Glomerular visceral epithelial cell (primary cell): ENCODE data around the gene RIMS3.
A peak's percentile ranks its signal among the peaks of the same experiment; 100 is the strongest.

Experiments used
- DNase-seq: peaks from one replicate; pipeline ENCODE4 v3.0.0-alpha.2; 2016; ENCODE audit errors: extremely low spot score

Gene RIMS3

GRCh38 chr1:40691538-40692428 is 26.3 kb upstream of the RIMS3 start, which contains the start of gene NFYC:
NFYC (plus strand) TSS chr1:40691704; CDS start chr1:40738844, 47,140 bp downstream.
- peak; percentile 98 for DNase-seq

- no peak for DNase-seq
Observed at GRCh38 chr1:40690771-40691537, 25.5 kb upstream of the RIMS3 start.

GRCh38 chr1:40689737-40690136 is 24.3 kb upstream of the RIMS3 start:
- DNase-seq: no peak

GRCh38 chr1:40687661-40688060 is 22.2 kb upstream of the RIMS3 start:
- no peak for DNase-seq

GRCh38 chr1:40687059-40687458 is 21.6 kb upstream of the RIMS3 start:
- no peak for DNase-seq

- no peak for DNase-seq
Observed at GRCh38 chr1:40684669-40685068, 19.2 kb upstream of the RIMS3 start.

- DNase-seq: no peak
Observed at GRCh38 chr1:40679165-40679953, 13.9 kb upstream of the RIMS3 start.

- no peak for DNase-seq
Observed at GRCh38 chr1:40676501-40676900, 11.0 kb upstream of the RIMS3 start.

GRCh38 chr1:40673452-40673851 is 8.0 kb upstream of the RIMS3 start:
- DNase-seq: no peak

- DNase-seq: peak; percentile 75
Observed at GRCh38 chr1:40668769-40669525, 3.5 kb upstream of the RIMS3 start.

GRCh38 chr1:40664791-40665190 is 691 bp downstream of the RIMS3 start:
- DNase-seq: no peak

- DNase-seq: no peak
Observed at GRCh38 chr1:40664167-40664537, 1.3 kb downstream of the RIMS3 start.

GRCh38 chr1:40663324-40664166 is 1.9 kb downstream of the RIMS3 start:
- DNase-seq: no peak

- DNase-seq: peak; percentile 72
Observed at GRCh38 chr1:40662864-40663263, 2.6 kb downstream of the RIMS3 start.

- DNase-seq: no peak
Observed at GRCh38 chr1:40662151-40662550, 3.3 kb downstream of the RIMS3 start.

- DNase-seq: no peak
Observed at GRCh38 chr1:40661678-40662077, 3.8 kb downstream of the RIMS3 start.

GRCh38 chr1:40659649-40659947 is 5.9 kb downstream of the RIMS3 start:
- DNase-seq: no peak

GRCh38 chr1:40658751-40659648 is 6.5 kb downstream of the RIMS3 start:
- no peak for DNase-seq

GRCh38 chr1:40657046-40657445 is 8.4 kb downstream of the RIMS3 start:
- DNase-seq: no peak
